ENCODE data around the gene AJUBA. TPM values are rescaled to one million over a fixed set of nuclear protein-coding genes. Genes with fewer than 3 reads are reported as not detected.

Gene AJUBA
- total and polyA plus RNA-seq, 2 of the 8 experiments (the other 6 are each of a cell fraction or from before 2014, with no cell fraction given), result 33.1 to 46.0 TPM

DNA sequence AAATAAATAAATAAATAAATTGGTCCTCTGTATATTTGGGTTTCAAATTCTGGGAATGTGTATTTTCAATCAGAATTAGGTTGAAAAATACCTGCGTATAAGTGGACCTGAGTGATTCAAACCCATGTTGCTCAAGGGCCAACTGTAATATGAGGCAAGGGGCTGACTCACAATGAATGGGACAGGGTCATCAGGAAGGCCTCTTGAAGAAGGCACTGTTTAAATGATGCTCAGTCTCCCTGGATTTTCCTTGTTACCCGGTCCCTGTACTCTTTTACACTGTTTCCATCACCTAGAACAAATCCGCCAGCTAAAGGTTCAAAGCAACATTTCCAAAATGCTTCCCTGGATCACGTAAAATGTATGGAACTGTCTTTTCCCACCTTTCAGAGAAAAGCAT is 48.6 kb upstream of the AJUBA start:
- FAIRE-seq (no peak), DNase-seq (ENCODE audit: low read depth in 1 of 2, low spot score in 2 of 2) (no peak)
- no peak overlapping the region for H2AFZ ChIP-seq (ENCODE audit: low read length)
- no peak overlapping the region for H3K9ac ChIP-seq (replicated peaks in 1 of 4; ENCODE audit: extremely low read depth in 1 of 4, low read depth in 3 of 4, low read length in 3 of 4)
- H2BK12ac ChIP-seq (ENCODE audit: low read depth, low read length), result no peak overlapping the region
- H4K91ac ChIP-seq (replicated peaks; ENCODE audit: insufficient read length, low read length), result no peak overlapping the region
- no peak overlapping the region for H2BK5ac ChIP-seq (ENCODE audit: low read depth, low read length)
- POLR2A ChIA-PET (ENCODE audit: partially characterized antibody), result interaction anchor here (0.9 to 8.3 kb wide), 9 partner anchors 9 to 46 kb away, joined by 3 to 94 read pairs (median 5); partner anchors contain the start of gene CDH24
- no peak overlapping the region for H3K18ac ChIP-seq (ENCODE audit: extremely low read depth, low read length)
- peaks cover 3 to 4% of the 10 kb centered on the region in 2 experiments for H4K20me1 ChIP-seq (replicated peaks in 1 of 2; ENCODE audit: control insufficient read depth in 1 of 2, insufficient read depth in 2 of 2, low read length in 2 of 2)
- H3K9me3 ChIP-seq (ENCODE audit: insufficient read depth in 2 of 2, low read depth in 1 of 2, low read length in 1 of 2), result no peaks in the 10 kb centered on the region
- H3K4me1 ChIP-seq (replicated peaks in 1 of 4; ENCODE audit: control insufficient read depth in 3 of 4, insufficient read depth in 4 of 4, low read length in 3 of 4), result peaks cover 0 to 3% (median 1%) of the 10 kb centered on the region in 4 experiments; a peak in 2 of 7 replicates
- TF ChIP-seq ASH2L (IDR thresholded peaks at IDR 0.05; ENCODE audit: low read length), result no peak
- no peak for TF ChIP-seq RAD21 (IDR thresholded peaks at IDR 0.05 in 1 of 2, conservative IDR thresholded peaks at IDR 0.05 in 1 of 2; ENCODE audit: low read depth in 2 of 2, low read length in 2 of 2)
- TF ChIP-seq EP300 (IDR thresholded peaks at IDR 0.05; ENCODE audit: borderline replicate concordance in 1 of 2, low read depth in 2 of 2, low read length in 2 of 2), result no peak
- no peak for TF ChIP-seq SIX5 (IDR thresholded peaks at IDR 0.05; ENCODE audit: low read depth, low read length)
- TF ChIP-seq HDAC2 (IDR thresholded peaks at IDR 0.05; ENCODE audit: borderline replicate concordance in 1 of 2, low read depth in 2 of 2, low read length in 2 of 2), result no peak
- TF ChIP-seq NANOG (IDR thresholded peaks at IDR 0.05; ENCODE audit: insufficient read depth, low read depth, low read length, poor library complexity, severe bottlenecking), result no peak
- no peak for TF ChIP-seq NRF1 (IDR thresholded peaks at IDR 0.05; ENCODE audit: low read depth, low read length)
- H2BK15ac ChIP-seq (ENCODE audit: low read length), result no peak overlapping the region
- peaks cover 3% of the 10 kb centered on the region for H3K23me2 ChIP-seq (ENCODE audit: low read depth, low read length)
- H3K4ac ChIP-seq (replicated peaks; ENCODE audit: insufficient read length, low read depth, low read length), result no peak overlapping the region
- peaks cover 6 to 52% (median 41%) of the 10 kb centered on the region in 4 experiments for H3K36me3 ChIP-seq (ENCODE audit: control insufficient read depth in 2 of 4, insufficient read depth in 4 of 4, low read length in 3 of 4)
- no peak overlapping the region for H3K23ac ChIP-seq (ENCODE audit: insufficient read length)
- no peak overlapping the region for H4K5ac ChIP-seq (ENCODE audit: insufficient read length, low read depth, low read length)
- no peak overlapping the region for H3K56ac ChIP-seq (replicated peaks; ENCODE audit: insufficient read length, low read depth, low read length)
- H2BK120ac ChIP-seq (replicated peaks; ENCODE audit: low read depth, low read length), result no peak overlapping the region
- H3K4me3 ChIP-seq (ENCODE audit: extremely low read depth in 1 of 4, insufficient read depth in 2 of 4, low read depth in 3 of 4, low read length in 4 of 4), result no peak overlapping the region
- peaks cover 5% of the 10 kb centered on the region for H3K79me1 ChIP-seq (ENCODE audit: low read depth, low read length)
- H3K27ac ChIP-seq (ENCODE audit: low read depth, low read length), result no peak overlapping the region
- H3K14ac ChIP-seq (ENCODE audit: insufficient read length), result no peak overlapping the region
- WGBS, 2 experiments (ENCODE audit: extremely low coverage in 1 of 2, insufficient coverage in 1 of 2, insufficient read length in 1 of 2, insufficient replicate concordance in 2 of 2, low coverage in 1 of 2, low lambda C conversion rate in 2 of 2, missing lambda C conversion rate in 1 of 2), result 96% methylated on average over 4 of the region's 4 CpGs; no CpG with 5 or more reads in 1 of the 2 experiments
- H3K4me2 ChIP-seq (ENCODE audit: insufficient read depth in 1 of 2, low read depth in 2 of 2, low read length in 2 of 2), result no peak overlapping the region
- CTCF ChIA-PET (ENCODE audit: partially characterized antibody), result interaction anchor here (1.1 to 2.2 kb wide), 6 partner anchors 12 to 44 kb away, joined by 3 to 7 read pairs (median 4); partner anchors contain the start of gene PSMB11
- H4K8ac ChIP-seq (ENCODE audit: extremely low read depth, insufficient read depth, low read length), result no peak overlapping the region
- H3K27me3 ChIP-seq (replicated peaks in 1 of 4; ENCODE audit: control insufficient read depth in 3 of 4, extremely low read depth in 1 of 4, insufficient read depth in 3 of 4, low read length in 3 of 4), result no peaks in the 10 kb centered on the region
- no peak overlapping the region for H2AK5ac ChIP-seq (ENCODE audit: low read depth, low read length)
- no peak overlapping the region for H2BK20ac ChIP-seq (ENCODE audit: low read length)
- H3K79me2 ChIP-seq (ENCODE audit: control insufficient read depth in 1 of 2, insufficient read depth in 2 of 2, low read length in 2 of 2), result peaks cover 0 to 31% of the 10 kb centered on the region in 2 experiments; a peak in 3 of 4 replicates
